ENCODE results near the gene TIGD2. TPM values are rescaled to one million over a fixed set of nuclear protein-coding genes. Genes with fewer than 3 reads are reported as not detected.

TIGD2 gene
- total RNA-seq, 1 donor from 2014 or later = 8.2 TPM

- no peaks in the 10 kb centered on the region for H3K4me1 Mint-ChIP-seq
- no peaks in the 10 kb centered on the region for H3K36me3 Mint-ChIP-seq (ENCODE audit: low read depth)
- intact Hi-C loops (cut with micrococcal nuclease) = no loop called here
- CTCF ChIA-PET = no interaction called here
- POLR2A ChIA-PET = no interaction called here
- H3K27me3 Mint-ChIP-seq = no peaks in the 10 kb centered on the region
- DNase-seq (no peak), ATAC-seq (ENCODE audit: low read depth) (no peak)
- no peak for TF ChIP-seq CTCF (IDR thresholded peaks at IDR 0.05)
- H3K4me3 Mint-ChIP-seq = no peak overlapping the region
- H3K27ac Mint-ChIP-seq = no peak overlapping the region
- no peaks in the 10 kb centered on the region for H3K9me3 Mint-ChIP-seq
These were observed 14.8 kb downstream of the TIGD2 start for GRCh38 chr4:89125901-89126782.

GRCh38 chr4:89129080-89129640 lies 17.8 kb downstream of the TIGD2 start:
- CTCF ChIA-PET = no interaction called here
- H3K36me3 Mint-ChIP-seq (ENCODE audit: low read depth) = no peaks in the 10 kb centered on the region
- H3K27me3 Mint-ChIP-seq = no peaks in the 10 kb centered on the region

GRCh38 chr4:89134775-89135319 lies 23.5 kb downstream of the TIGD2 start:
- Mint-ChIP-seq H3K27ac (no peak overlapping the region), H3K36me3 (ENCODE audit: low read depth) (no peaks in the 10 kb centered on the region), H3K4me3 (no peak overlapping the region), H3K27me3 (no peaks in the 10 kb centered on the region), H3K4me1 (no peaks in the 10 kb centered on the region), H3K9me3 (no peaks in the 10 kb centered on the region)
- POLR2A ChIA-PET = no interaction called here
- CTCF ChIA-PET = no interaction called here
- TF ChIP-seq CTCF (IDR thresholded peaks at IDR 0.05) = no peak
- ATAC-seq (ENCODE audit: low read depth) = no peak
- intact Hi-C loops (cut with micrococcal nuclease) = no loop called here
- DNase-seq = no peak

More at GRCh38 chr4:89129080-89129640, 17.8 kb downstream of the TIGD2 start:
- POLR2A ChIA-PET = no interaction called here
- no peaks in the 10 kb centered on the region for H3K9me3 Mint-ChIP-seq
- intact Hi-C loops (cut with micrococcal nuclease) = no loop called here
- no peak overlapping the region for H3K4me3 Mint-ChIP-seq
- H3K27ac Mint-ChIP-seq = no peak overlapping the region
- no peak for TF ChIP-seq CTCF (IDR thresholded peaks at IDR 0.05)
- no peak for ATAC-seq (ENCODE audit: low read depth)
- no peaks in the 10 kb centered on the region for H3K4me1 Mint-ChIP-seq
- DNase-seq = no peak

GRCh38 chr4:89136525-89136924 lies 25.2 kb downstream of the TIGD2 start:
- H3K4me1 Mint-ChIP-seq = no peaks in the 10 kb centered on the region
- TF ChIP-seq CTCF (IDR thresholded peaks at IDR 0.05) = no peak
- no peaks in the 10 kb centered on the region for H3K9me3 Mint-ChIP-seq
- no peaks in the 10 kb centered on the region for H3K36me3 Mint-ChIP-seq (ENCODE audit: low read depth)
- no peaks in the 10 kb centered on the region for H3K27me3 Mint-ChIP-seq
- DNase-seq = no peak
- POLR2A ChIA-PET = no interaction called here
- CTCF ChIA-PET = no interaction called here
- no peak overlapping the region for H3K4me3 Mint-ChIP-seq
- intact Hi-C loops (cut with micrococcal nuclease) = no loop called here
- ATAC-seq (ENCODE audit: low read depth) = no peak
- no peak overlapping the region for H3K27ac Mint-ChIP-seq

GRCh38 chr4:89137231-89137630 lies 25.9 kb downstream of the TIGD2 start:
- ChIA-PET POLR2A (no interaction called here), CTCF (no interaction called here)
- intact Hi-C loops (cut with micrococcal nuclease) = no loop called here
- DNase-seq (no peak), ATAC-seq (ENCODE audit: low read depth) (no peak)
- H3K27ac Mint-ChIP-seq = no peak overlapping the region
- no peaks in the 10 kb centered on the region for H3K4me1 Mint-ChIP-seq
- no peaks in the 10 kb centered on the region for H3K9me3 Mint-ChIP-seq
- H3K36me3 Mint-ChIP-seq (ENCODE audit: low read depth) = no peaks in the 10 kb centered on the region
- H3K27me3 Mint-ChIP-seq = no peaks in the 10 kb centered on the region
- TF ChIP-seq CTCF (IDR thresholded peaks at IDR 0.05) = no peak
- H3K4me3 Mint-ChIP-seq = no peak overlapping the region

All from activated B cell treated with CpG ODN at 0.5 μM for 24 hours (primary cell).